ENCODE results near the gene CELSR3.

DNA sequence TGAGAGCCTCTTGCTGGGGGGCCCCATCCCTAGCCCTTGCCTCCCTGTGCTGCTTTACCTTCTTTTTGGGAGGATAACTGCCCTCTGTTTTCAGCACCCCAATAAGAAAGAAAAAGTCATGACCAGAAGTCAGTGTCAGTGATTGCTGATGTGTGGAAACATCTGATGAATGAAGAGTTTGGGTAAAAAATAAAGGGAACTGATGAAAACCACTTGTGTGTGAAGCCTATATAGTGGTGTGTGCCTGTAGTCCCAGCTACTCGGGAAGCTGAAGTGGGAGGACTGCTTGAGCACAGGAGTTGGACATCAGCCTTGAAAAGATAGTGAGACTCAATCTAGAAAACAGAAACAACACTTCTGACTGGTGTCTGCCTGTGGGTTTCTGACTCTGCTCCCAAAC, 9.8 kb upstream of the CELSR3 start:
- TF ChIP-seq FOXA1 (IDR thresholded peaks at IDR 0.05) = no peak
- no peak for TF ChIP-seq BHLHE40 (IDR thresholded peaks at IDR 0.05; ENCODE audit: borderline replicate concordance)
- TF ChIP-seq SUZ12 (IDR thresholded peaks at IDR 0.05) = no peak
- TF ChIP-seq L3MBTL2 (conservative IDR thresholded peaks at IDR 0.05) = no peak
- TF ChIP-seq SP1 (IDR thresholded peaks at IDR 0.05) = no peak

Data from HEK293T (cell line).